Smooth muscle cell of the brain vasculature (primary cell): Measurements from ENCODE around the gene LY6G6D.

Source experiments
- DNase-seq: peaks from one replicate; pipeline ENCODE4 v3.0.0-alpha.2; 2012; ENCODE audit warnings: low read depth, low spot score

Gene LY6G6D

DNA sequence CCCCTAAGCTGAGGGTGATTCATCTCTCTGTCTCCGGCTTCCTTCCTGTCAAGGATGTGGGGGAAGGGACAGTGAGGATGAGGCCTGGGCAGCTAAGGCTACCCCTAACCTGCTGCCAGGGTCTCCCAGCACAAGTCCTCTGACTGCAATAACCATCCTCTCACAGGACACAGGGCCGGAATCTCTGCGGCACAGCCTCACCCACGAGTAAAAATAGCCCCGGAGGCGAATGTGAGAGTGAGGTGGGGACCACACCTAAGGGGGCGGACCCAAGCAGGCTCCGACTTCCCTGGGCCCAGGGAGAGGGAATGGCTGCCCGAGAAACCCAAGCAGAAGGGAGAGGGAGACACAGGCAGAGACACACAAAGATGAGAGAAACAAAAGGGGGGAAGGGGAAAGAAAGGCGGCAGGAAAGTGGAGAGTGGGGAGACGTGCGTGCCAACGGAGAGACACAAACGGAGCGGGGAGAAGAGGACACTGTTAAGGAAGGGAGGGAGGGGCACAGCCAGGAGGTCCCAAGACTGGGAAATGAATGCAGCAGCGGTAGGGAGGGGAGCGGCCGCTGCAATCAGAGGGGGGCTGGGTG, 19.8 kb downstream of the LY6G6D start:
- DNase-seq = no peak

DNA sequence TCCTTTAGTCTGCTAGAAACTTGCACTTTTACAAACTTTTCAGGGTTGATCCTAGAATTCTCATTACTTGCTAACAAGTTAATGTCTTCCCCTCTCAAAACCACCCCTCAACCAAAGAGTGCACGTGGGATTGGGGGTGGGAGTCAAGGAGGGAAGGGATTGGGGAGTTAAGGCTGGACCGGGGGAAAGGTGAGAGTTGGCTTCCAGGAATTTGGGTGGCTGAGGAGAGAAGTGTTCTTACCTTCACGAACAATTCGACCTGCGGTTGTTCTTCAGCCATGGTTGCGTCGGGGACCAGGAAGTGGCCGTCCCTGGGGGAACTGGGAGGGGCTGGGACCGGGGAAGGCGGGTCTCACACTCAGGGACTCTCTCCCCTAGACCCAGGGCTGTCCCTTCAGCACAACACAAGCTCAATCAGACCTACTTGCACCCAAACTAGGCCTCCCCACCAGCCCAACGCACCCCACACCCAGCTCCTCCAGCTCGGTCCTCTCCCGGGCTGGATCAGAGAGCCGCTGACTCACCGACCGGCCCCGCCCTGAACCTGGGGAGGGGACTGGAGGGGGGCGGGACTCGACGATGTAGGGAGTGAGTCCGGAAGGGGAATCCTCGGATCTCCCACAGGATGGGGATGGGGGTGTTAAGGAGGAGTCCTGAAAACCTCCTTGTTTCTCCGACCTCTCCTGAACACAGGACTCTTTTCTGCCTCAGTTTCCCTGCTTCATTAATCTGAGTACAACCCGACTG, 21.0 kb downstream of the LY6G6D start, which contains the start of gene CLIC1:
CLIC1 (minus strand) TSS at position 510 of the 747 bp plus-strand sequence; CDS start at position 280, 230 bp downstream.
- DNase-seq = no peak

DNA sequence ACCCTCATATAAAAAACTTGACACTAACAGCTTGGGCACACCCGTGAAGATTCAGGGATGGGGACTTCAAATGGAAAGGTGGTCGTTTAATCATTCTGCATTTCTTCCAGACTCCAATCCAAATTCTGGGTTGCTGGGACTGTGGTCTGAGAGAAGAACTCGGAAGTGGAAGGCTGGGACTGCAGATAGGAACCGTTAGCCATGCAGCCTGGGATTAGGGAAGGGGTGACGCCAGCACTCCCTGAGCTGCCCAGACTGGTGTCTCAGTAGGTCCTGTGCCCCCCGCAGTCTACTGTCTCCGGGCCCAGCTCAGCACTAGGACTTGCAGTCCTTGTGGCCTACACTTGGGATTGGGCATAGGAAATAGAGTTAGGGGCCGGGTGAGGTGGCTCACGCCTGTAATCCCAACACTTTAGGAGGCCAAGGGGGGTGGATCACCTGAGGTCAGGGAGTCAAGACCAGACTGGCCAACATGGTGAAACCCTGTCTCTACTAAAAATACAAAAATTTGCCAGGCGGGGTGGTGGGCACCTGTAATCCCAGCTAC, 21.7 kb downstream of the LY6G6D start:
- DNase-seq = no peak

DNA sequence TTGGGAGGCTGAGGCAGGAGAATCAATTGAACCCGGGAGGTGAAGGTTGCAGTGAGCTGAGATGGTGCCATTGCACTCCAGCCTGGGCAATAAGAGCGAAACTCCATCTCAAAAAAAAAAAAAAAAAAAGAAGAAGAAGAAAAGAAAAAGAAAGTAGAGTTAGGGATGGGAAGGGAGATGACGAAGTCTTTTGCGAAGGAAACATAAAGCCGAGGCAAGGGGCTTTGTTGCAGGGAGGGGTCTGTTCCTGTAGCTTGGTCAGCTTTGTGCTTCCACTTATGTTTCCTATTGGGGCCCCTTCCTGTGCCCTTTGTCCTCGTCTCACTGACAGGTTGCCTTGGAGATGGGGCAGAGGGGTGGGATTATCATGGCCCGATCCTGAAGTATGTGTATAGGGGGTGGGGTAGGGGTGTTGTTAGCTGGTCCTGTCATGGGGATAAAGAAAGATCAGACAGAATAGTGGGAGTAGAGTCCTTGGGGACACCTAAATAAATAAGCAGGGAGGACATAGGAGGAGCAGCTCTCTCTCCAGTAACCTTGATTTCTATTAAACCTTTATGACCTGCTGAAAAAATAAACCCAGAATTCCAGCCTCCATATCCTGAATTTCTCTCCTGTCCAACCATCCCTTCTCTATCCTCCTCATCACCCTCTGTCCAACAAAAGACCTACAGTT, 22.3 kb downstream of the LY6G6D start:
- no peak for DNase-seq

DNA sequence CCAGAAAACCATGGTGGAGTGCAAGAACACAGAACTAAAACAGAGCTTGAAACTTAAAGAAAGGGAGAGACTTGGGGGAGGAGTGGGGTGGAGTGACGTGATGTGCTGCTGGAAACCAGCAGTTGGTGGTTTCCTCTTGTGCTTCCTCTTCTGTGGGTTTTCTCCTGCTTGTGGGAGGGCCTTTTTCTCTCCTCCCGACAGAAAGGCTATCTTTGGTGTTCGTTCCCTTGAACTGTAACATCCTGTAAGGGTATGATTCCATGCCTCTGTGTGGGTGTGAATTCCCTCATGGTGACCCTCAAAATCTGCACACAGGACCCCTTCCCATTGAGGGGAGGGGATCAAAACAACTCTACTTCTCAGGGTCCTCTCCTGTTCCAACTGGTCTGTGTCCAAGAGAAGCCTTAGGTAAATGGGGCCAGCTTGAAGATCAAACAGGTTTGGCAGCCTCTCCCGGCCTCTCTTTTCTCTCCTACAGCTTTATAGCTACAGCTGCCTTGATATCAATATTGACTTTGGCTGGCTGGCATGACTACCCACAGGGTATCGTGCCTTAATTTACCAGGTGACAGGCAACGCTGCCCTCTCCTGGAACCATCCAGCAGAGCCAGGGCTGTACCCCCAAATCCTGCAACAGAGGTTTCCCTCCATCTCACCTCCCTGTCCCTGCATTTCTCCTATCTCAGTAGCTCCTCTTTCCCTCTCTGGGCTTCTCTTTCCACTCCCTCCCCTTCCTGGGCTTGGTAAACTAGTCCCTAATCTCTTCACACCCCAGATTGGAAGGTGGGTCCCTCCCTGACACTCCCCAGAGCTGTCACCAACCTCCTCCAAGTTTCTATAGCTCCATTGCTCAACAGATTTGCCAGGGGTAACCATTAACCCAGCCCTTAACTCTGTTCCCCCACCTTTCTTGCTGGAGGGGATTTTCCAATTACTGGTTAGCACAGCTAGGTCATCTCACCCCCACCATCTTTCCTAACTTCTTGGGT, 23.1 kb downstream of the LY6G6D start:
- DNase-seq = no peak

DNA sequence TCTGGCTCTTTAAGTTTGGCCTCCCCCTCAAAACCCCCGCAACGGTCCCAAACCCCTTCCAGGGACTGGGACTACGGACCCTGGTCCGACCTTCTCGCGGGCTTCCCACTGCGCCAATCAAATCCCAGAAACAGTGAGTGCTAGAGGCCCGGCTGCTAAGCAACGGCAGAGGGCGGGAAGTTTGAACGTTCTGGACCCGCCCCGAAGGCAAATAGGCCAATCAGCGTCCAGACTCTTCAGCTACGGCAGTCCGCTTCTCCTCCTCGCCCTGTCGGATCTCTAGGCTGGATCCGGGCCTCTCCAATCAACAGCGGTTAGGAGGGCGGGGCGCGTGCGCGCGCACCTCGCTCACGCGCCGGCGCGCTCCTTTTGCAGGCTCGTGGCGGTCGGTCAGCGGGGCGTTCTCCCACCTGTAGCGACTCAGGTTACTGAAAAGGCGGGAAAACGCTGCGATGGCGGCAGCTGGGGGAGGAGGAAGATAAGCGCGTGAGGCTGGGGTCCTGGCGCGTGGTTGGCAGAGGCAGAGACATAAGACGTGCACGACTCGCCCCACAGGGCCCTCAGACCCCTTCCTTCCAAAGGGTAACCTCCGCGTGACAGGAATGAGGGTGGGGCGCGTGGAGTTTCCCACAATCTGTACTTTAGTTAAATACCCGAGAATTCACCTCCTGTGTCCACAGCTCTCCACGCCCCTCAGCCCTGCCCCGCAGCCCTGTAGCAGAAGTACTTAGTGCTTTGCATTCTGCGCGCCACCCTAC, 24.7 kb downstream of the LY6G6D start, which contains the start of gene MSH5:
MSH5 (plus strand) TSS at position 367 of the 758 bp plus-strand sequence. CDS start 462 bp downstream, outside the sequence.
- DNase-seq = peak; percentile 96

DNA sequence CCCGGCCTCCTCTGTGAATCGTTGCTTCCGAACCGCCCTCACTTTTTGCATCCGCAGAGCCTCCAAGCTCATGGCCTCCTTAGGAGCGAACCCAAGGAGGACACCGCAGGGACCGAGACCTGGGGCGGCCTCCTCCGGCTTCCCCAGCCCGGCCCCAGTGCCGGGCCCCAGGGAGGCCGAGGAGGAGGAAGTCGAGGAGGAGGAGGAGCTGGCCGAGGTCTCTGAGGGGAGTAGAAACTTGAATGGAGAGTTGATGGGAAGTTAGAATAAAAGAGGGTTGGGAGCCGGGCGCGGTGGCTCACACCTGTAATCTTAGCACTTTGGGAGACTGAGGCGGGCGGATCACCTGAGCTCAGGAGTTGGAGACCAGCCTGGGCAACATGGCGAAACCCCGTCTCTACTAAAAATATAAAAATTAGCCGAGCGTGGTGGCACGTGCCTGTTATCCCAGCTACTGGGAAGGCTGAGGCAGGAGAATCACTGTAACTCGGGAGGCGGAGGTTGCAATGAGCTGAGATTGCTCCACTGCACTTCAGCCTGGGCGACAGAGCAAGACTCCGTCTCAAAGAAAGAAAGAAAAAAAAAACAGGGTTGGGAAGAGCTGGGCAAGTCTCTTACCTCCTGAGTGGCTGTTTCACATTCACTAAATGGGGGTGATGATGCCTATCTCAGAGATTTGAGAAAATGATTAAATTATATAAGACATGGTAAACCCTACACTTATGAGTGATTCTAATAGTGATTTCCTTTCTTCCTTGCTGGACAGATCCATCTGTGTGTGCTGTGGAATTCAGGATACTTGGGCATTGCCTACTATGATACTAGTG, 25.5 kb downstream of the LY6G6D start:
- DNase-seq = no peak

DNA sequence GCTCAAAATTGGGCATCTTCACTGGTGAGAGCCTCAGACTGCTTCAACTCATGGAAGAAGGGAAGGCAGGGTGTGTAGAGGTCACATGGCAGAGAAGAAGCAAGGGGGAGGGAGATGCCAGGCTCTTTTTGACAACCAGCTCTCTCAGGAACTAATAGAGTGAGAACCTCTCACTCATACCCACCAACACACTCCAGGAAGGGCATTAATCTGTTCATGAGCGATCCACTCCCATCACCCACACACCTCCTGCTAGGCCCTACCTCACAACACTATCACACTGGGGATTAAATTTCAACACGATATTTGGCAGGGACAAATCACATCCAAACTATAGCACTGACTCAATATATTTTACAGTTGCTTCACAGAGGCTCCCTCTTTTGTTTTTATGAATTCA, 26.7 kb downstream of the LY6G6D start:
- DNase-seq = no peak

DNA sequence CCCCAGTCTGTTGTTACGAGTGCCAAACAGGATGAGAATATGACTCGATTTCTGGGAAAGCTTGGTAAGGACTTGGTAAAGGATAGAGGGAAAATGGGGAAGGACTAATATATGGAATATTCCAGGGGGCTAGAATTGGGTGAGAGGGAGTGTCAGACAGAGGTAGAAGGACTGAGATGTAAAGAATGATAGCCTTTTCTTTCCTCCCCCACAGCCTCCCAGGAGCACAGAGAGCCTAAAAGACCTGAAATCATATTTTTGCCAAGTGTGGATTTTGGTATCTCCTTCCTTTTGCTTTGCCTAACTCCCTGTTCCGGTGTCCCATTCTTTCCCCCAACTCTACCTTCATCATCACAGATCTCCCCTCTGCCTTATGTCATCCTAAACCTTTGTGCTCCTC, 27.7 kb downstream of the LY6G6D start:
- DNase-seq = no peak

DNA sequence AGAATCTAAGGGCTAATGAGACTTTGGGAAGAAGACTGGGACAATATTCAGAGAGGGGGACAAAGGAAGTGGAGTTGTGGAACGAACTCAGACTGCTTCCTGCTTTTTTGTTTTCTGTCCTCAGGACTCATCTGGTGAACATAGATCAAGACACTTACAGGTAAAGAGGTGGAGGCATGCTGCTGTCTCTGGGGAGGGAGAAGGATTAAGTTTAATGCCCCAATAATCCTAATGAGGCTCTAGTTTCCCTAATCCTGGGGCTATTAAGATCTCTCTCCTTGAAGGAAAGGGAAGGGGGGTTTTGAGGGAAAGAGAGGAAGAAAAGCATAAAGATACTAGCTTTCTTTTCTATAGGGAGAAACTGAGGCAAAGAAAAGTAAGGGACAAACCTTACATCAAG, 29.3 kb downstream of the LY6G6D start:
- no peak for DNase-seq

DNA sequence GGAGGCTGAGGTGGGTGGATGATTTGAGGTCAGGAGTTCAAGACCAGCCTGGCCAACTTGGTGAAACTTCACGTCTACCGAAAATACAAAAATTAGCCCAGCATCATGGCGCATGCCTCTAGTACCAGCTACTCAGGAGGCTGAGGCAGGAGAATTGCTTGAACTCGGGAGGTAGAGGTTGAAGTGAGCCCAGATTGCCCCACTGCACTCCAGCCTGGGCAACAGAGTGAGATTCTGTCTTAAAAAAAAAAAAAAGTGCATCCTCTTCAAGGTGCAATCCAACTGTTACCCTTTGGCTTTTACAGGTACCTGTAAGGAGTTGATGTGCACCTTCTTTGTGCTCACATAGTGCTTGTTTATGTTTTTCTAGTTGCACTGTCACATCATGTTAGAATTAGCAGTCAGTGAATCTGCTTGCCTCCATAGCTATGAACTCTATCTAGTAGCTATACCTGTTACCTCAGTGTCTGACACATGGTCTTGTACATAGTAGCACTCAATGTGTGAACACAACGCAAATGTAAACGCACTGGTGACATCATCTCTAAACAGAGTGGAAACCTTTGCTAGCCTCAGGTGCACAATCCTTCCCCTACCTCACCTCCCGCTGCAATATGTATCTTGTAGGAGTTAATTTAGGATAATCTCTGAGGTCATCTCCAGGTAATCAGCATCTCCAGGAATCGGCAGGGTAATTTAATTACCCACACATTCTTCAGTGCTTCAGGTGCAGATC, 34.3 kb downstream of the LY6G6D start:
- DNase-seq = no peak

DNA sequence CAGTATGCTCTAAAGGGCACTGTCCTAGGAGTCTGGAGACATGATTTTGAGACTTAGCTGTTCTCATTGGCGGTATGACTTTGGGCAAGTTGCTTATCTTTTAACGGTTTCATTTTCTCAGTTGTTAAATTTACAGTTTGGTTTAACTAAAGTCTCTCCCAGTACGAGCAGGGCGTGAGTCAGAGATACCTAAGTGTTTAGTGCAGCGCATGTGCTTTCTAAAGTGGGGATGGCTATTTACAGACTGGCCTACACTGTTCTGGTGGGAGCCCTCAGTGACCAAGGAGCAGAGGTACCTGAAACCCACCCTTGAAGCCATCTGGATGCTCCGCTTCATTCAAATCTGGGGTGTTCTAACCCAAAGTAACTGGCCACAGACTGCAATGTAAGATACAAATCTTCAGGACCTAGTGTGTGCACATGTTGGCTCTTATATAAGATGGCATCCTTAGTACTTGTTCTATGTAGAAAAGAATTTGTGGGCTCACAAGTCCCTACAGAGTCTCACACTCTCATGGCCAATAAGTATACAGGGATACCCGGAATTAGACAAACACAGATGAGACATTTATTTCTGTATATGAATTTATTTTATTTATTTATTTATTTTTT, 35.4 kb downstream of the LY6G6D start:
- no peak for DNase-seq

DNA sequence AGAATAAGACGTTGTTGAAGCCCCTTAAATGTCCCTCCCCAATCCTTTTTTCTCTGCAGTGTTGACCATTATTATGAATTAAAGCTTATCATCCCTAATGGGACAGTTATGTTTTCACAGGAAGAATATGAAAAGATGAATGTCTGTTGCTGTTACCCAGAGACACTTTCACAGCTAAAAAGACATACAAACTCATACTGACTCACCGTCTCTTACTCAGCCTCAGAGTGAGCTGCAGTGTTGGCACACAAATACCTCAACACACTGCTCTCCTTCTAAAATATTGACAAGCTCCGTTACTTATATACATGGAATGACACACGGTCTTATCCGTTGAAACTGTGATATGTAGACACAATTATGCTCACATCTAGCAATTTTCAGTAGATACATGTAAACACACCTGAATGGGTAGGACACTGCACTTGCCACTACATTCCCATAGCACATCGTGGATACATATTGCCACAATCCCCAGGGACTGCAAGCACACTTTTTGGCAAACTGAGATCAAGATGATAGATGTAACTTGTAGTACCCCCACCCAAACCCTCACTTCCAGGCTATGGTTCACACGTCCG, 37.7 kb downstream of the LY6G6D start:
- no peak for DNase-seq

DNA sequence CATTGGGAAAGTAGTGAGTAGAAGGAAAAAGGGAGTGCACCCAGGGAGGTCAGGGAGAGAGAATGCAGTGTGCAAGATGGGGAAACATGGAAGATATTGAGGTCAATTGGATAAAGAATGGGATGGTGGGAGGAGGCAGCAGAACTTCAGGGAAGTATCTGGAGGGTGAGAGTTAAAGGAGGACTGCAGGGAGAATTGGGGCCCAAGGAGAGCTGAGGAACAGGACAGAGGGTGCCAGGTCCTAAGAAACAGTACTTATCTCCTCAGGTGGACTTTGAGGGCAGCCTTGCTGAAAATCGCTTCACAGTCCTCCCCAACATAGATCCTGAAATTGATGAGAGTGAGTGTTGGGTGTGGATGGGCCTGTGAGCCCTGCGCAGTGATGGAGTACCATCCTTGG, 43.1 kb downstream of the LY6G6D start:
- no peak for DNase-seq

DNA sequence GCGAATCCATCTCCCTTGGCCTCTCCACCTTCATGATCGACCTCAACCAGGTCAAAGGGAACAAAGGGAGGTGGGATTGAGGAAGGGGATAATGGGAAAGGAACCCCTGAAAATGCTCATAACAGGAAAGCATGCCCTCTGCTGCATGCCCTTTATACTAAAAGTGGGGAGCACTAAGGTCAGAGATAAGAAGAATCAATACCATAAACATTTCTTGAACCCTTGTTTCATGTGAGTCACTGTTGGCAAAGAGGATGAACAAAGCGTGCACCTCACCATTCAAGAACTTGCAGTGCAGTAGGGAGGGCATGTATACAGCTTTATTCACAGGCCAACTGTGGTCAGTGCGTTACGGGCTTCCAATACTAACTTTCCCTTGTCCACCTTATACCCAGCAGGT, 45.6 kb downstream of the LY6G6D start:
- DNase-seq = no peak

DNA sequence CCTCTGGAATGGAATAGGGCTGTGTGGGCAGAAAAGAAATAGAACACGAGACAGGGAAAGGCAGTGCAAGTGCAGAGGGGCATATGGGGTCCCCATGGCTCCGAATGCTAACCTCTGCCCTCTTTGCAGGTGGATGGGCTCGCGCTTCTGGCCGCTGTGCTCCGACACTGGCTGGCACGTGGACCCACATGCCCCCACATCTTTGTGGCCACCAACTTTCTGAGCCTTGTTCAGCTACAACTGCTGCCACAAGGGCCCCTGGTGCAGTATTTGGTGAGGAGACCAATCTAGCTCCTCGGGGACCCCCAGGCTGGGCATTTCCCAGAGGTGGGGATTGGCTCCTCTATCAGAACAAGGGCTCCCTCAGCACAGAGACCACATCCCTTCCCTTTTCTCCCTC, 46.2 kb downstream of the LY6G6D start:
- no peak for DNase-seq

DNA sequence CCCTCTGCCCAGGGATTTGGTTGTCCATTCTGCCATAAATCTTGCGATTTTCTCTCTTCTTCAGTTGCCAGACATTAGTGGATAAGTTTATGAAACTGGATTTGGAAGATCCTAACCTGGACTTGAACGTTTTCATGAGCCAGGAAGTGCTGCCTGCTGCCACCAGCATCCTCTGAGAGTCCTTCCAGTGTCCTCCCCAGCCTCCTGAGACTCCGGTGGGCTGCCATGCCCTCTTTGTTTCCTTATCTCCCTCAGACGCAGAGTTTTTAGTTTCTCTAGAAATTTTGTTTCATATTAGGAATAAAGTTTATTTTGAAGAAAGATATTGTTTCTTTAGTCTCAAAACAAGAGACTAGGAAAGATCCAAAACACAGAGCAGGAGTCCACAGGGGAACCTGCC, 47.2 kb downstream of the LY6G6D start, which contains the start of gene SAPCD1:
SAPCD1 (plus strand) TSS at position 301 of the 400 bp plus-strand sequence. CDS start 399 bp downstream, outside the sequence.
- DNase-seq = no peak
